Heart right ventricle (tissue), 16 donors: ENCODE measurements around the gene SLC35F1. TPM values are rescaled to one million over a fixed set of nuclear protein-coding genes. Genes with fewer than 3 reads are reported as not detected.

Experiments used
- ATAC-seq, 8 donors: fragments of 200-7000 bp; cut with Tn5 transposase; one replicate each; pipeline ENCODE4 v1.9.1; 2020; ENCODE audit warnings: mild to moderate bottlenecking in 8 of 8, moderate library complexity in 8 of 8, moderate number of reproducible peaks in 1 of 8
- DNase-seq, 2 donors: peaks; one replicate each; pipeline ENCODE4 v3.0.0-alpha.2; 2020
- H3K27ac ChIP-seq, 10 donors: fragments of 200-600 bp; sonication (generic) in 2 of 10; one replicate each; pipeline versions ENCODE4 v1.5.0 to v1.8.0; 2020 to 2022; ENCODE audit warnings: mild to moderate bottlenecking in 3 of 10
- H3K27me3 ChIP-seq, 7 donors: fragments of 200-600 bp; one replicate each; pipeline ENCODE4 v1.8.0; 2021 to 2022; ENCODE audit warnings: mild to moderate bottlenecking in 2 of 7
- H3K36me3 ChIP-seq, 9 donors: fragments of 200-600 bp; sonication (generic) in 1 of 9; one replicate each; pipeline versions ENCODE4 v1.5.0 to v1.8.0; 2020 to 2022; ENCODE audit warnings: mild to moderate bottlenecking in 2 of 9
- H3K4me1 ChIP-seq, 9 donors: fragments of 200-600 bp; sonication (generic) in 1 of 9; one replicate each; pipeline versions ENCODE4 v1.5.0 to v1.8.0; 2020 to 2022; ENCODE audit warnings: mild to moderate bottlenecking in 4 of 9
- H3K4me3 ChIP-seq, 10 donors: fragments of 200-600 bp; sonication (generic) in 2 of 10; one replicate each; pipeline versions ENCODE4 v1.5.0 to v1.8.0; 2020 to 2022; ENCODE audit warnings: mild to moderate bottlenecking in 7 of 10, moderate library complexity in 2 of 10
- H3K9me3 ChIP-seq, 11 donors: fragments of 200-600 bp in 10 of 11; sonication (generic) in 2 of 11; one replicate each; pipeline versions ENCODE4 v1.5.0 to v1.8.0; 2013 to 2022; ENCODE audit warnings: mild to moderate bottlenecking in 2 of 11, control low read depth in 1 of 11, moderate library complexity in 1 of 11
- CTCF ChIP-seq, 9 donors: fragments of 200-600 bp; sonication (generic) in 2 of 9; IDR thresholded peaks; one replicate each; pipeline versions ENCODE4 v1.5.0 to v1.8.0; 2021 to 2022; ENCODE audit warnings: antibody characterized with exemption in 9 of 9, mild to moderate bottlenecking in 5 of 9, moderate library complexity in 1 of 9
- WGBS, 2 donors: extraction: QIAGEN DNeasy Blood & Tissue Kit; methylation state at CpG; one replicate each; pipeline ENCODE4 v1.1.7; 2013; ENCODE audit warnings: inconsistent platforms in 1 of 2; 5-methylcytosine and 5-hydroxymethylcytosine counted together
- intact Hi-C, 10 donors: fragments of 100-400 bp; cut with DNase I; formaldehyde crosslinking; loops; one replicate each; pipeline versions ENCODE4 v1.11.1 to v1.14.2; 2022
- polyA plus RNA-seq, 2 donors: library from polyadenylated mRNA; stranded (reverse); fragments of 200-250 nt; gene quantifications; one replicate each; pipeline ENCODE4 v1.2.3, GENCODE V29; 2013
- total RNA-seq, 10 donors: library from RNA; stranded (reverse); fragmentation: NEBNext Ultra II Directional in 3 of 10; extraction: Animal tissue kit (Norgen Biotek cat#: 25700) in 3 of 10; gene quantifications; one replicate each; pipeline versions ENCODE4 v1.2.1 to v1.2.4, GENCODE V29; 2021 to 2023
- donor health status: Arrhythmogenic right ventricular cardiomyopathy.
- donor health status: ischemic (EF 13 %, LVEDD 7.1; RV severe dilation, severe dysfunction).
- donor health status: healthy with polysubstance abuse.
- donor health status: DM: no; HTN: yes; CAD: no.
- donor health status: DM: no; HTN: no; CAD: no.
- donor health status: ischemic (EF 25% LVEDD 6.9; RV normal size, moderate dysfunction).
- donor health status: ischemic (EF 25% LVEDD 5.7; RV mildly dilated, moderate dysfunction).
- donor health status: healthy.
- donor health status: DM: yes; HTN: yes; CAD: no.
- donor health status: Ischemic cardiomyopathy.
- donor health status: ischemic (EF 35%, LVEDD 5.7; RV mildly dilated, moderate dysfunction).
- donor health status: nonischemic (EF 11% LVEDD 7.7; RV severe dilation, severe dysfunction).
- donor health status: DM: yes; HTN: yes; CAD: no.
- donor health status: PGD.
- donor health status: ischemic (EF 29% LVEDD 5.4; RV normal size, mild dysfunction).
- donor health status: nonischemic (EF 23%, LVEDD 6.1; RV moderate dilation, normal function).

Gene SLC35F1
- total and polyA plus RNA-seq, 12 donors = 0.75 to 17.7 (median 6.3) TPM

- Histone ChIP-seq H3K4me1 (peaks cover 2 to 60% (median 20%) of the 10 kb centered on the region in 9 donors), H3K4me3 (no peak overlapping the region), H3K27me3 (no peaks in the 10 kb centered on the region), H3K9me3 (no peaks in the 10 kb centered on the region), H3K27ac (peak overlapping the region in 9 of 10 donors; percentile 34 to 70 (median 64)), H3K36me3 (no peaks in the 10 kb centered on the region)
- intact Hi-C loops = no loop called here
- DNase-seq (no peak), ATAC-seq (no peak)
- no peak for TF ChIP-seq CTCF (IDR thresholded peaks at IDR 0.05)
- 47 to 51% methylated on average over 3 of the region's 3 CpGs for WGBS, 2 donors
These were observed 411.6 kb downstream of the SLC35F1 start for GRCh38 chr6:118318648-118319047.

GRCh38 chr6:118319416-118319815 lies 412.4 kb downstream of the SLC35F1 start:
- intact Hi-C loops = no loop called here
- peaks cover 2 to 60% (median 20%) of the 10 kb centered on the region in 9 donors for H3K4me1 ChIP-seq
- no peak for ATAC-seq

GRCh38 chr6:118319894-118320649 lies 413.0 kb downstream of the SLC35F1 start:
- Histone ChIP-seq H3K36me3 (no peaks in the 10 kb centered on the region), H3K4me1 (peaks cover 2 to 58% (median 21%) of the 10 kb centered on the region in 9 donors), H3K4me3 (no peak overlapping the region), H3K27ac (peak overlapping the region in 2 of 10 donors; percentile 14 to 20), H3K9me3 (no peaks in the 10 kb centered on the region), H3K27me3 (no peaks in the 10 kb centered on the region)
- intact Hi-C loops = no loop called here
- 86 to 88% methylated on average over 5 of the region's 5 CpGs for WGBS, 2 donors
- ATAC-seq = peak in 1 of 8 donors; percentile 21
- peak in 1 of 9 donors; percentile 12 for TF ChIP-seq CTCF (IDR thresholded peaks at IDR 0.05)
- DNase-seq = no peak

More at GRCh38 chr6:118319416-118319815, 412.4 kb downstream of the SLC35F1 start:
- Histone ChIP-seq H3K4me3 (no peak overlapping the region), H3K27ac (peak overlapping the region in 2 of 10 donors; percentile 14 to 65), H3K36me3 (no peaks in the 10 kb centered on the region), H3K9me3 (no peaks in the 10 kb centered on the region), H3K27me3 (no peaks in the 10 kb centered on the region)
- WGBS, 2 donors = 86 to 91% methylated on average over 3 of the region's 3 CpGs
- DNase-seq = no peak
- TF ChIP-seq CTCF (IDR thresholded peaks at IDR 0.05) = no peak

GRCh38 chr6:118320652-118321051 lies 413.6 kb downstream of the SLC35F1 start:
- peaks cover 2 to 54% (median 24%) of the 10 kb centered on the region in 9 donors for H3K4me1 ChIP-seq

More at GRCh38 chr6:118320652-118321051, 413.6 kb downstream of the SLC35F1 start:
- H3K4me3 ChIP-seq = no peak overlapping the region
- ATAC-seq (no peak), DNase-seq (no peak)
- no peaks in the 10 kb centered on the region for H3K27me3 ChIP-seq
- no peak for TF ChIP-seq CTCF (IDR thresholded peaks at IDR 0.05)
- no peaks in the 10 kb centered on the region for H3K9me3 ChIP-seq
- 50 to 51% methylated on average over 2 of the region's 2 CpGs for WGBS, 2 donors
- peak overlapping the region in 2 of 10 donors; percentile 20 to 30 for H3K27ac ChIP-seq
- H3K36me3 ChIP-seq = no peaks in the 10 kb centered on the region
- intact Hi-C loops = no loop called here
